ENCODE measurements around the gene DOP1A. TPM values are rescaled to one million over a fixed set of nuclear protein-coding genes. Genes with fewer than 3 reads are reported as not detected.

DOP1A gene
- total RNA-seq, 3 donors from 2014 or later = 28.0 to 35.8 (median 30.4) TPM

GRCh38 chr6:83152913-83153312 lies 85.4 kb downstream of the DOP1A start:
- ATAC-seq (peak; percentile 20), DNase-seq (no peak)
- intact Hi-C loops (cut with DNase I, micrococcal nuclease) = no loop called here
- no peak overlapping the region for H3K4me3 ChIP-seq
- H3K4me1 ChIP-seq (ENCODE audit: low read depth) = peaks cover 4% of the 10 kb centered on the region
- H3K9me3 ChIP-seq = no peaks in the 10 kb centered on the region
- TF ChIP-seq, protein P1, sequence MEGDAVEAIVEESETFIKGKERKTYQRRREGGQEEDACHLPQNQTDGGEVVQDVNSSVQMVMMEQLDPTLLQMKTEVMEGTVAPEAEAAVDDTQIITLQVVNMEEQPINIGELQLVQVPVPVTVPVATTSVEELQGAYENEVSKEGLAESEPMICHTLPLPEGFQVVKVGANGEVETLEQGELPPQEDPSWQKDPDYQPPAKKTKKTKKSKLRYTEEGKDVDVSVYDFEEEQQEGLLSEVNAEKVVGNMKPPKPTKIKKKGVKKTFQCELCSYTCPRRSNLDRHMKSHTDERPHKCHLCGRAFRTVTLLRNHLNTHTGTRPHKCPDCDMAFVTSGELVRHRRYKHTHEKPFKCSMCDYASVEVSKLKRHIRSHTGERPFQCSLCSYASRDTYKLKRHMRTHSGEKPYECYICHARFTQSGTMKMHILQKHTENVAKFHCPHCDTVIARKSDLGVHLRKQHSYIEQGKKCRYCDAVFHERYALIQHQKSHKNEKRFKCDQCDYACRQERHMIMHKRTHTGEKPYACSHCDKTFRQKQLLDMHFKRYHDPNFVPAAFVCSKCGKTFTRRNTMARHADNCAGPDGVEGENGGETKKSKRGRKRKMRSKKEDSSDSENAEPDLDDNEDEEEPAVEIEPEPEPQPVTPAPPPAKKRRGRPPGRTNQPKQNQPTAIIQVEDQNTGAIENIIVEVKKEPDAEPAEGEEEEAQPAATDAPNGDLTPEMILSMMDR (IDR thresholded peaks at IDR 0.05) = no peak
- no peaks in the 10 kb centered on the region for H3K36me3 ChIP-seq (ENCODE audit: low read depth)

- TF ChIP-seq, protein P1 (IDR thresholded peaks at IDR 0.05) = no peak
- H3K4me3 ChIP-seq = no peak overlapping the region
- H3K36me3 ChIP-seq (ENCODE audit: low read depth) = no peaks in the 10 kb centered on the region
- H3K9me3 ChIP-seq = no peaks in the 10 kb centered on the region
- intact Hi-C loops (cut with DNase I, micrococcal nuclease) = no loop called here
- peak; percentile 87 for ATAC-seq
- H3K4me1 ChIP-seq (ENCODE audit: low read depth) = peaks cover 4% of the 10 kb centered on the region
- no peak for DNase-seq
These were observed 86.5 kb downstream of the DOP1A start for GRCh38 chr6:83153883-83154521.

- H3K9me3 ChIP-seq = no peaks in the 10 kb centered on the region
- TF ChIP-seq, protein P1 (IDR thresholded peaks at IDR 0.05) = no peak
- no peak overlapping the region for H3K4me3 ChIP-seq
- ATAC-seq (no peak), DNase-seq (no peak)
- intact Hi-C loops (cut with DNase I, micrococcal nuclease) = no loop called here
- peaks cover 4% of the 10 kb centered on the region for H3K4me1 ChIP-seq (ENCODE audit: low read depth)
- H3K36me3 ChIP-seq (ENCODE audit: low read depth) = no peaks in the 10 kb centered on the region
These were observed 88.3 kb downstream of the DOP1A start for GRCh38 chr6:83155794-83156193.

GRCh38 chr6:83160167-83160566 lies 92.7 kb downstream of the DOP1A start:
- TF ChIP-seq, protein P1 (IDR thresholded peaks at IDR 0.05) = no peak
- Histone ChIP-seq H3K4me1 (ENCODE audit: low read depth) (no peaks in the 10 kb centered on the region), H3K9me3 (no peaks in the 10 kb centered on the region), H3K4me3 (no peak overlapping the region), H3K36me3 (ENCODE audit: low read depth) (no peaks in the 10 kb centered on the region)
- intact Hi-C loops (cut with DNase I, micrococcal nuclease) = no loop called here
- ATAC-seq (no peak), DNase-seq (no peak)

GRCh38 chr6:83167726-83168278 lies 100.3 kb downstream of the DOP1A start:
- no peak for DNase-seq
- intact Hi-C loops (cut with DNase I, micrococcal nuclease) = no loop called here
- TF ChIP-seq, protein P1 (IDR thresholded peaks at IDR 0.05) = no peak
- H3K36me3 ChIP-seq (ENCODE audit: low read depth) = no peaks in the 10 kb centered on the region
- no peak for ATAC-seq
- no peak overlapping the region for H3K4me3 ChIP-seq
- no peaks in the 10 kb centered on the region for H3K4me1 ChIP-seq (ENCODE audit: low read depth)
- H3K9me3 ChIP-seq = no peaks in the 10 kb centered on the region
